MCF 10A (cell line): ENCODE data around the gene PARD6B. TPM values are rescaled to one million over a fixed set of nuclear protein-coding genes. Genes with fewer than 3 reads are reported as not detected.

Experiments used
- BruUV-seq: library from RNA; stranded (reverse); fragments of 400-500 nt; replicated peaks from 2 replicates; lab custom pipeline; 2021; lab: Mats Ljungman, UMichigan
- CTCF ChIA-PET: fragments of 300-600 bp; sonication (Branson Sonifier 250); formaldehyde crosslinking; extraction: SDS; loops from one replicate; lab custom pipeline; 2021; ENCODE audit warnings: antibody characterized with exemption, inconsistent platforms; lab: Yijun Ruan, JAX
- POLR2A ChIA-PET: fragments of 300-600, 350-650 bp; sonication (Branson Sonifier 250); formaldehyde crosslinking; extraction: SDS; loops from one replicate; lab custom pipeline; 2020; ENCODE audit warnings: antibody characterized with exemption, inconsistent platforms; lab: Yijun Ruan, JAX
- DNase-seq: peaks from one replicate; pipeline ENCODE4 v3.0.0-alpha.2; 2018; ENCODE audit not compliant: unreplicated experiment
- H3K27ac Mint-ChIP-seq: one replicate; pipeline ENCODE4 v1.8.0; 2022; ENCODE audit warnings: mild to moderate bottlenecking, low read depth, mixed read lengths; ENCODE audit not compliant: unreplicated experiment
- H3K27me3 Mint-ChIP-seq: one replicate; pipeline ENCODE4 v1.8.0; 2022; ENCODE audit warnings: mixed read lengths; ENCODE audit not compliant: insufficient read depth, unreplicated experiment
- H3K36me3 Mint-ChIP-seq: one replicate; pipeline ENCODE4 v1.8.0; 2022; ENCODE audit warnings: mild to moderate bottlenecking, moderate library complexity, mixed read lengths; ENCODE audit not compliant: insufficient read depth, unreplicated experiment
- H3K4me1 Mint-ChIP-seq: one replicate; pipeline ENCODE4 v1.8.0; 2022; ENCODE audit warnings: mixed read lengths; ENCODE audit not compliant: insufficient read depth, unreplicated experiment
- H3K4me3 Mint-ChIP-seq: one replicate; pipeline ENCODE4 v1.8.0; 2022; ENCODE audit warnings: mild to moderate bottlenecking, moderate library complexity, mixed read lengths; ENCODE audit not compliant: unreplicated experiment
- H3K9me3 Mint-ChIP-seq: one replicate; pipeline ENCODE4 v1.8.0; 2022; ENCODE audit warnings: mixed read lengths; ENCODE audit not compliant: unreplicated experiment
- intact Hi-C: fragments of 100-400 bp; cut with micrococcal nuclease; formaldehyde crosslinking; loops from 2 replicates; pipeline ENCODE4 v1.14.1; 2022
- total RNA-seq: library from RNA; stranded (reverse); gene quantifications from 2 replicates; pipeline ENCODE4 v1.2.3, GENCODE V29; 2022
- TF ChIP-seq, protein P1 (sequence below): fragments of 200-600 bp; IDR thresholded peaks from one replicate; pipeline ENCODE4 v1.8.0; 2022; ENCODE audit warnings: antibody characterized with exemption, mild to moderate bottlenecking; ENCODE audit not compliant: unreplicated experiment

The PARD6B gene
- total RNA-seq, 1 experiment from 2014 or later: 5.8 TPM

GRCh38 chr20:50683570-50683969 lies 47.8 kb upstream of the PARD6B start:
- H3K27me3 Mint-ChIP-seq: no peaks in the 10 kb centered on the region
- POLR2A ChIA-PET: interaction anchor here (0.7 kb wide), 1 partner anchor 131 kb away, joined by 3 read pairs; no protein-coding TSS in a partner anchor
- no peaks in the 10 kb centered on the region for H3K4me1 Mint-ChIP-seq
- no peaks in the 10 kb centered on the region for H3K36me3 Mint-ChIP-seq
- TF ChIP-seq, protein P1, sequence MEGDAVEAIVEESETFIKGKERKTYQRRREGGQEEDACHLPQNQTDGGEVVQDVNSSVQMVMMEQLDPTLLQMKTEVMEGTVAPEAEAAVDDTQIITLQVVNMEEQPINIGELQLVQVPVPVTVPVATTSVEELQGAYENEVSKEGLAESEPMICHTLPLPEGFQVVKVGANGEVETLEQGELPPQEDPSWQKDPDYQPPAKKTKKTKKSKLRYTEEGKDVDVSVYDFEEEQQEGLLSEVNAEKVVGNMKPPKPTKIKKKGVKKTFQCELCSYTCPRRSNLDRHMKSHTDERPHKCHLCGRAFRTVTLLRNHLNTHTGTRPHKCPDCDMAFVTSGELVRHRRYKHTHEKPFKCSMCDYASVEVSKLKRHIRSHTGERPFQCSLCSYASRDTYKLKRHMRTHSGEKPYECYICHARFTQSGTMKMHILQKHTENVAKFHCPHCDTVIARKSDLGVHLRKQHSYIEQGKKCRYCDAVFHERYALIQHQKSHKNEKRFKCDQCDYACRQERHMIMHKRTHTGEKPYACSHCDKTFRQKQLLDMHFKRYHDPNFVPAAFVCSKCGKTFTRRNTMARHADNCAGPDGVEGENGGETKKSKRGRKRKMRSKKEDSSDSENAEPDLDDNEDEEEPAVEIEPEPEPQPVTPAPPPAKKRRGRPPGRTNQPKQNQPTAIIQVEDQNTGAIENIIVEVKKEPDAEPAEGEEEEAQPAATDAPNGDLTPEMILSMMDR: no peak
- H3K4me3 Mint-ChIP-seq: no peak overlapping the region
- intact Hi-C loops: no loop called here
- BruUV-seq: no TSS peak
- no peak overlapping the region for H3K27ac Mint-ChIP-seq
- DNase-seq: no peak
- no peaks in the 10 kb centered on the region for H3K9me3 Mint-ChIP-seq
- CTCF ChIA-PET: interaction anchor here (0.8 to 1.9 kb wide), 5 partner anchors 16 to 104 kb away, joined by 3 to 5 read pairs (median 3); no protein-coding TSS in a partner anchor

DNA sequence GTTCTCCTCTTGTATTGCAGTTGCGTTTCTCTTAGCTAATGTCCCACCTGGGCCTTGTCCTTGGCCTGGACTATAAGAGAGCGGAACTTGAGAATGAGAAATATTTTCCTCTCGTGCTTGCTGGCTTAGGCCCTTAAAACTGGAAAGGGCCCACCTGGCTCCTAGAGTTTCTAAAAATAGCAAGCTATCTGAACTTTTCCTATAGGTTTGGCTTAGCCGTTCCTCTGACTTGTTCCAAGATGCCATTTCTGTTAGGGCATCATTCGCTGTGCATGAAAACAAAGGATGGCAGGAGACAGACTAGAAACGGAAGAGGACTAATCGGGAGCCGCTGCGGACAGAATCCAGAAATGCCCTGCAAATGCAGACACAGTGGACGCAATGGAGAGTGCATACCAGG lies 44.6 kb upstream of the PARD6B start:
- POLR2A ChIA-PET: interaction anchor here (0.7 kb wide), 1 partner anchor 19 kb away, joined by 3 read pairs; no protein-coding TSS in a partner anchor
- Mint-ChIP-seq H3K4me1 (peaks cover 6% of the 10 kb centered on the region), H3K9me3 (no peaks in the 10 kb centered on the region), H3K27me3 (no peaks in the 10 kb centered on the region), H3K36me3 (no peaks in the 10 kb centered on the region), H3K4me3 (no peak overlapping the region), H3K27ac (no peak overlapping the region)
- intact Hi-C loops: no loop called here
- CTCF ChIA-PET: interaction anchor here (0.6 kb wide), 1 partner anchor 298 kb away, joined by 3 read pairs; no protein-coding TSS in a partner anchor
- DNase-seq: no peak
- no TSS peak for BruUV-seq
- TF ChIP-seq, protein P1: no peak

- Mint-ChIP-seq H3K4me3 (no peak overlapping the region), H3K4me1 (peaks cover 6% of the 10 kb centered on the region), H3K27ac (no peak overlapping the region), H3K36me3 (no peaks in the 10 kb centered on the region), H3K27me3 (no peaks in the 10 kb centered on the region), H3K9me3 (no peaks in the 10 kb centered on the region)
- BruUV-seq: no TSS peak
- intact Hi-C loops: no loop called here
- CTCF ChIA-PET: interaction anchor here (0.6 to 1.8 kb wide), 6 partner anchors 24 to 391 kb away, joined by 3 to 5 read pairs (median 3); no protein-coding TSS in a partner anchor
- no peak for DNase-seq
- TF ChIP-seq, protein P1: no peak
- POLR2A ChIA-PET: interaction anchor here (0.7 kb wide), 1 partner anchor 29 kb away, joined by 3 read pairs; no protein-coding TSS in a partner anchor
Measured at GRCh38 chr20:50688256-50688975, 43.0 kb upstream of the PARD6B start.
